CD4-positive, alpha-beta T cell treated with Interleukin-15 for 4 hours (primary cell): Measurements from ENCODE around the gene CAMK2D.

Source experiments
- DNase-seq: peaks from one replicate; pipeline ENCODE4 v3.0.0-alpha.2; 2020; ENCODE audit warnings: low spot score

The CAMK2D gene

GRCh38 chr4:113437129-113437528, 324.4 kb downstream of the CAMK2D start:
- DNase-seq: no peak

DNA sequence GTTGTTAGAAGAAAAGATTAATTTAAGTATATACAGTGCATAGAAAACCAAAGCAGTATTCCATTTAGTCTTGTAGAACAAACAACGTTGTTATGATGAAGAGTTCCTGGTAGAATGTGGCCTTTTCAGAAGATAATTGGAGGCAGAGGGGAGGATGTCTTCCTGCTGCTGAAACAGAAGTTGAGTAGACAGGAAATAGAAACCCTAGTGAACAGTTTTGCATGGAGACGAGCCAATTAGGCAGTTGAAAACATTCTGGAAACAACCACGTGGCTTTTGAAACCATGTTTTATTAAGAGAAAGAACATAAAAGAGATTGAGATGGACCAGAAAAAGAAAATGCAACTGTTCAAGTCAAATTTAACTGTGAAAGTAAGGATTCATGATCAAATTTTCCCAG, 325.2 kb downstream of the CAMK2D start:
- DNase-seq: no peak

GRCh38 chr4:113435893-113436292, 325.6 kb downstream of the CAMK2D start:
- DNase-seq: no peak

DNA sequence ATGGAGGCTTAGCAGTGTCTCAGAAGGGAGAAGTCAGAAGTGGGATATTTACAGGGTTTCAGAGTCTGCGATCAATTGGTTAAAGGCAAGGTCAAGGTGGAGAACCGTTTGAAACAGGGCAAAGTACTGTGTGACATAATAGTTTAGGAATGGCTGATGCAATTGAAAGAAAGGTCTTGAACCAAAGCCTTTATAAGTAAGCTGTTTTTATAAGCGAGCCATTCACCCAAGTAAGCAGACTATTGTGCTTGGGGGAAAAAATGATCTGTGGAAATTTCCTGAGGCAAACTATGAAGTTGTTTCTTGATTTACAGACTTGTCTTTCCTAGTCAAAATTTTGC, 327.3 kb downstream of the CAMK2D start:
- no peak for DNase-seq

DNA sequence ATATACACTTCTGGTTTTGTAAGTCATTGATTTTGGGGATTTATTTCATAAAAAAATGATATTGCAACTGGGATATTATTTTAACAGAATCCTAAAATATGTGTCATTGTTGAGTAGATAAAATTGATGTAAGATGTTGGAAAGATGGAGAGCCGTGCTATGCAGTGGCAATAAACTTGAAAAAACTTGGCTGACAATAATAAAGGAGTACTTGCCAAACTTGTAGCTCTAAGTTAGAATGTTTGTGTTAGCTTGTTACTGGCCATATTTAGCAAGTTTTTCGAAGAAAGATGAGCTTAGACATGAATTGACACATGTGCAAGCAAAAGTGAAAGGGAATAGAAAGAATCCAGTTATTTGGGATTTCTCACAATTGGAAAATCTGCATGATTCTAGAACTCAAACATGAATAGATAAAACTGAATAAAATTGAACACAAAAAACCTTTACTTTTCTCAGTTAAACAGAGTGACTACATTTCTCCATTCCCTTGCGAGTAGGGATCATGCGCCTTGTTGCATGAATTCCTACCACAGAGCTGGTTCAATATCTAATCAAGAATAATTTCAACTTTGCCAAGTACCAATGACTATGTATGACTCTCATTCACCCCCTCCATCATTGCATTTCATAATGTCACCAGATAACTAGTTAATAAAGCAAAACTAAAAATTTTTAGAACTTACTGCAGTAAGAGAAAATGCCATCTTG, 327.8 kb downstream of the CAMK2D start:
- no peak for DNase-seq

GRCh38 chr4:113433116-113433515, 328.4 kb downstream of the CAMK2D start:
- DNase-seq: no peak

GRCh38 chr4:113423631-113424030, 337.9 kb downstream of the CAMK2D start:
- no peak for DNase-seq

DNA sequence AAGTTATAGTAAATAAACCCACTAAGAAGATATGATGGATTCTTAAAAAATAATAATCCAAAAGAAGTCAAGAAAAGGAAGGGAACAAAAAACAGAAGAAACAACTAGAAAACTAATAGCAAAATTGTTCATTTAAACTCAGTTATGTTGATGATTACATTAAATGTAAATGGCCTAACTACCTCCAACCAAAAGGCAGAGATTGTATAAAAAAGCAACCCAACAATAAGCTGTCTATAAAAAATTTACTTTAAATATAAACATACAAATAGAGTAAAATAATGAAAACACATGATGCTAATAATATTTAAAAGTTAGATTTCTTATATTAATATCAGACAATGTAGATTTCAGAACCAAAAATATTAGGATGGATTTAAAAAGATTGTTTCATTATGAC, 340.6 kb downstream of the CAMK2D start:
- no peak for DNase-seq

GRCh38 chr4:113419631-113420030, 341.9 kb downstream of the CAMK2D start:
- no peak for DNase-seq

GRCh38 chr4:113411496-113411938, 350.0 kb downstream of the CAMK2D start:
- no peak for DNase-seq

DNA sequence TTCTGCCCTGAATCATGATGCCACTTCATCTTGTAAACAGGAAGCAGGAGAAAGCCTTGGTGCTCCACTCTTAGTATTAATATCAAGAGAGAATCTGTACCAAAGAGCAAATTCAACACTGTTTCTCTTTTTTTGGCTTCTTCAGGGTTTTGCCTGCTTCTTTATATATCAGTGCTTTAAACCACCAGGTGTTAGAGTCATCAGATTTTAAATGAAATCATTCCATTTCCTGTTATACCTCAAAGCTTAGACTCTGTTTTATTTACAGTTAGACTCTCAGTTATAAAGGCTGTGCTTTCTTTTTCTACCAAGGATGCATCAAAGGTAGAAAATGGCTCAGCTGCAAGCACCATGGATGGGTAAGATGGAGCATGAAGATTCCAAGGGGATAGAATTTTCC, 350.9 kb downstream of the CAMK2D start:
- DNase-seq: no peak

GRCh38 chr4:113409181-113409580, 352.4 kb downstream of the CAMK2D start:
- no peak for DNase-seq

GRCh38 chr4:113407409-113407808, 354.1 kb downstream of the CAMK2D start:
- DNase-seq: no peak

DNA sequence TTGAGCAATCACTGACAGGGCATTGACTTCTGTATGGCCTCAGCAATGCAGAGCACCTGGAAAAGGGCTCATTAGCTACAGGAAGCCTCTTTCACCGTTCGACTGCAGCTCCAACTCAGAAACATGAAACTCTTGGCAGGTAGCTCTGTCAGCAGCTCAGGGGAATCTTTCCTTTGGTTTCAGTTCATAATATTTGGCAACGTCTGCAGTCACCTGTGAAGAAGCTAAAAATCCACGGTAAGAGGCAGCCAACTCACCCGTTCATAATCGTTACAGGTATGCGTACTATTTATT, 354.9 kb downstream of the CAMK2D start:
- no peak for DNase-seq

GRCh38 chr4:113405874-113406722, 355.4 kb downstream of the CAMK2D start:
- DNase-seq: no peak

- DNase-seq: no peak
These were observed 356.7 kb downstream of the CAMK2D start for GRCh38 chr4:113404841-113405240.

- no peak for DNase-seq
These were observed 357.4 kb downstream of the CAMK2D start for GRCh38 chr4:113404167-113404571.
